Sigmoid colon (tissue), 7 donors: ENCODE data around the gene SHANK1. TPM values are rescaled to one million over a fixed set of nuclear protein-coding genes. Genes with fewer than 3 reads are reported as not detected.

Experiments used
- DNase-seq: peaks from one replicate; pipeline ENCODE4 v3.0.0-alpha.2; 2019
- H3K27ac ChIP-seq, 4 donors: fragments of 200-600 bp; sonication (generic); one replicate each; pipeline ENCODE4 v1.5.1; 2016 to 2019; ENCODE audit warnings: mild to moderate bottlenecking in 1 of 4
- H3K27me3 ChIP-seq, 3 donors: fragments of 200-600 bp; sonication (generic); one replicate each; pipeline ENCODE4 v1.5.1; 2019; ENCODE audit warnings: mild to moderate bottlenecking in 1 of 3
- H3K36me3 ChIP-seq, 4 donors: fragments of 200-600 bp; sonication (generic); one replicate each; pipeline ENCODE4 v1.5.1; 2016 to 2019
- H3K4me1 ChIP-seq, 4 donors: fragments of 200-600 bp; sonication (generic); one replicate each; pipeline ENCODE4 v1.5.1; 2017 to 2019
- H3K4me3 ChIP-seq, 4 donors: fragments of 200-600 bp; sonication (generic); one replicate each; pipeline ENCODE4 v1.5.1; 2017 to 2019; ENCODE audit warnings: mild to moderate bottlenecking in 2 of 4, moderate library complexity in 1 of 4
- H3K9me3 ChIP-seq, 4 donors: fragments of 200-600 bp in 3 of 4; sonication (generic) in 3 of 4; one replicate each; pipeline versions ENCODE4 v1.5.1 to v1.6.1; 2013 to 2019
- EP300 ChIP-seq, 4 donors: sonication (generic); formaldehyde crosslinking; IDR thresholded peaks; one replicate each; pipeline ENCODE4 v1.6.1; 2017; ENCODE audit warnings: antibody characterized with exemption in 4 of 4
- POLR2A ChIP-seq, 2 donors: fragments of 450-650 bp; IDR thresholded peaks; one replicate each; pipeline ENCODE4 v1.6.1; 2016; ENCODE audit warnings: antibody characterized with exemption in 2 of 2, mild to moderate bottlenecking in 2 of 2, moderate library complexity in 2 of 2
- POLR2AphosphoS5 ChIP-seq, 4 donors: sonication (generic); formaldehyde crosslinking; IDR thresholded peaks; one replicate each; pipeline ENCODE4 v1.6.1; 2017; ENCODE audit warnings: antibody characterized with exemption in 4 of 4
- WGBS, 2 donors: extraction: QIAGEN DNeasy Blood & Tissue Kit; methylation state at CpG; one replicate each; pipeline ENCODE4 v1.1.7; 2013; 5-methylcytosine and 5-hydroxymethylcytosine counted together
- intact Hi-C: fragments of 100-400 bp; cut with DNase I; formaldehyde crosslinking; loops from one replicate; pipeline ENCODE4 v1.15.1; 2023
- polyA plus RNA-seq, 3 donors: library from polyadenylated mRNA; stranded (reverse); fragments of 200-250 nt; gene quantifications; one replicate each; pipeline ENCODE4 v1.2.3, GENCODE V29; 2013
- total RNA-seq, 4 donors: library from RNA; depleted of rRNA; stranded (reverse); fragments of >200 nt; gene quantifications; one replicate each; pipeline ENCODE4 v1.1.0, GENCODE V29; 2016
- TF ChIP-seq, protein P1 (sequence below), 4 experiments: fragments of 450-650 bp in 3 of 4; fragments of 200-600 bp in 1 of 4; IDR thresholded peaks; one replicate each; pipeline ENCODE4 v1.5.1; 2016 to 2019; ENCODE audit warnings: antibody characterized with exemption in 4 of 4, mild to moderate bottlenecking in 3 of 4, moderate library complexity in 2 of 4
- donor health status: healthy with polysubstance abuse.
- donor health status: Bipolar disorder and iron deficiency.
- donor health status: healthy.

Gene SHANK1
- total and polyA plus RNA-seq, 7 donors: under 0.01 to 1.2 (median 0.19) TPM; not detected in 2

DNA sequence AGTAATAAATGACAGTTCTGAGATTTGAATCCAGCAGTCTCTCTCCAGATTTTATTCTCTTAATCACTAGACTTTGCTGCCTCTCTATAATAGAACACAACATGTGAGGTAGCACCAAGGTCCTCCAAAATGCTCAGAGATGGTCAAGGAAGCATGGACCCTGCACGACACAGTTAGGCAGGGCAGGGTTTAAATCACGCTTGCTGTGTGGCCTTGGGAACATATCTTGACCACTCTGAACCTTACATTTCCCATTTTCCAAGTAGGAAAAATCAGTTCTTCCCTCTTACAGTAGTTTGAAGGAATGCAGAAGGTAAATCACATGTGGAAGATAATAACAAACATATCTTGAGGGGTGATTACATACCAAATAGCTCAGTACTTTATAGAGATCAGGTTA, 86.2 kb downstream of the SHANK1 start:
- H3K36me3 ChIP-seq: no peaks in the 10 kb centered on the region
- WGBS, 2 donors: 79 to 85% methylated on average over 2 of the region's 2 CpGs
- H3K9me3 ChIP-seq: peaks cover 0 to 16% (median 8%) of the 10 kb centered on the region in 4 donors
- H3K4me1 ChIP-seq: no peaks in the 10 kb centered on the region
- DNase-seq: no peak
- no peak overlapping the region for H3K27ac ChIP-seq
- TF ChIP-seq POLR2AphosphoS5 (IDR thresholded peaks at IDR 0.05) (no peak), POLR2A (IDR thresholded peaks at IDR 0.05) (no peak), EP300 (IDR thresholded peaks at IDR 0.05) (no peak)
- TF ChIP-seq, protein P1, sequence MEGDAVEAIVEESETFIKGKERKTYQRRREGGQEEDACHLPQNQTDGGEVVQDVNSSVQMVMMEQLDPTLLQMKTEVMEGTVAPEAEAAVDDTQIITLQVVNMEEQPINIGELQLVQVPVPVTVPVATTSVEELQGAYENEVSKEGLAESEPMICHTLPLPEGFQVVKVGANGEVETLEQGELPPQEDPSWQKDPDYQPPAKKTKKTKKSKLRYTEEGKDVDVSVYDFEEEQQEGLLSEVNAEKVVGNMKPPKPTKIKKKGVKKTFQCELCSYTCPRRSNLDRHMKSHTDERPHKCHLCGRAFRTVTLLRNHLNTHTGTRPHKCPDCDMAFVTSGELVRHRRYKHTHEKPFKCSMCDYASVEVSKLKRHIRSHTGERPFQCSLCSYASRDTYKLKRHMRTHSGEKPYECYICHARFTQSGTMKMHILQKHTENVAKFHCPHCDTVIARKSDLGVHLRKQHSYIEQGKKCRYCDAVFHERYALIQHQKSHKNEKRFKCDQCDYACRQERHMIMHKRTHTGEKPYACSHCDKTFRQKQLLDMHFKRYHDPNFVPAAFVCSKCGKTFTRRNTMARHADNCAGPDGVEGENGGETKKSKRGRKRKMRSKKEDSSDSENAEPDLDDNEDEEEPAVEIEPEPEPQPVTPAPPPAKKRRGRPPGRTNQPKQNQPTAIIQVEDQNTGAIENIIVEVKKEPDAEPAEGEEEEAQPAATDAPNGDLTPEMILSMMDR (IDR thresholded peaks at IDR 0.05): no peak
- no peak overlapping the region for H3K4me3 ChIP-seq
- intact Hi-C loops: no loop called here
- H3K27me3 ChIP-seq: peaks cover 0 to 37% (median 30%) of the 10 kb centered on the region in 3 donors

DNA sequence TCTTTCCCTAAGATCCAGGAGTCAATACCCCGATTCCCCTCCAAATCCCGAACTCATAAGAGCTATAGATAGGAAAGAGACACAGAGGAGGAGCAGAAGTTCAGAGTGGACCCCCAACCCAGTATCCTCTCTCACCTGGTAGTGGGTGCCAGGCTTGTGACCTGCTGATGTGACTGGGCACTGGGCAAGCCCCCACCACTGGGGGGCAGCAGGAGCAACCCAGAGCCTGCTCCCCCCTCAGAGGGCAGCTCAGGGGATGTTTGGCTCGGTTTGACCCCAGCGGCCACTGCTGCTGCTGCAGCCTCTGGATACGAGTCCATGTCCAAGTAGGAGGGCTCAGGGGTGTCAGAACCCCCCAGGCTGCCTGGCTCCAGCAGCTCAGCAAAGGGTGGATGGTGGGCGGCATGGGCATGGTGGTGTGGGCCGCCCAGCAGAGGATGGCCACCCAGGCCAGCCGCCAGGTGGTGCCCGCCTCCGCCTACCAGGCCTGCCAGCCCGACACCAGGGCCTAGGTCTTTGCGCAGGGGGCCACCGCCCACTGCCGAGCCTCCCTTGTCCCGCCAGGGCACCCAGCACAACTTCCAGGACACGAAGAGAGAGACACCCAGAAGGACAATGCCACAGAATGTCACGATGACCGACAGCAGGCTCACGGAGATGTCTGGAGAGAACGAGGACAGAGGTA, 87.3 kb downstream of the SHANK1 start:
- peaks cover 0 to 36% (median 20%) of the 10 kb centered on the region in 3 donors for H3K27me3 ChIP-seq
- no peak overlapping the region for H3K4me3 ChIP-seq

DNA sequence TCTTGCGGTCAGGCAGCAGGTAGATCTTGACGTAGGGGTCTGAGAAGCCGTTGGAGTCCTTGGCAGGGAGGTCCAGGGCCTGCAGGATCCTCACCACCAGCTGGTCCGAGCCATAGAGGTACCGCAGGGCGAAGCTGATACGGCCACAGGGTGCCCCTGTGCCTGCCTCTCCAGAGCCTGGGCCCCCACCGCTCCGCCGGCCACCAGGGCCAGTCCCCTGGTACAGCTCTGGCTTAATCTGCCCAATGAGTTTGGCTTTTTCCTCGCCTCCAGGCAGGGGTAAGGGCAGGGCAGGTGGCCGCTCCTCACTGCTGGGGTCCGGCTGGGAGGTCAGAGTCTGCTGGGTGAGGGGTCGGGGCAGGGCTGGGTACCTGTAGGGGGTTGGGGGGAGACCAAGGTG, 89.8 kb downstream of the SHANK1 start:
- Histone ChIP-seq H3K27ac (no peak overlapping the region), H3K4me1 (no peaks in the 10 kb centered on the region), H3K9me3 (peaks cover 0 to 16% (median 8%) of the 10 kb centered on the region in 4 donors), H3K27me3 (peaks cover 0 to 32% (median 14%) of the 10 kb centered on the region in 3 donors), H3K4me3 (no peak overlapping the region), H3K36me3 (no peaks in the 10 kb centered on the region)
- TF ChIP-seq, protein P1 (IDR thresholded peaks at IDR 0.05): no peak
- TF ChIP-seq EP300 (IDR thresholded peaks at IDR 0.05) (no peak), POLR2AphosphoS5 (IDR thresholded peaks at IDR 0.05) (no peak), POLR2A (IDR thresholded peaks at IDR 0.05) (no peak)
- DNase-seq: no peak
- WGBS, 2 donors: 68 to 77% methylated on average over 14 of the region's 14 CpGs
- intact Hi-C loops: no loop called here

More for the DNA sequence above, 87.3 kb downstream of the SHANK1 start:
- intact Hi-C loops: no loop called here
- Histone ChIP-seq H3K4me1 (no peaks in the 10 kb centered on the region), H3K36me3 (no peaks in the 10 kb centered on the region), H3K27ac (no peak overlapping the region), H3K9me3 (peaks cover 0 to 16% (median 8%) of the 10 kb centered on the region in 4 donors)
- no peak for DNase-seq
- 79 to 85% methylated on average over 20 of the region's 20 CpGs for WGBS, 2 donors
- TF ChIP-seq POLR2A (IDR thresholded peaks at IDR 0.05) (no peak), POLR2AphosphoS5 (IDR thresholded peaks at IDR 0.05) (no peak), EP300 (IDR thresholded peaks at IDR 0.05) (no peak)
- TF ChIP-seq, protein P1 (IDR thresholded peaks at IDR 0.05): no peak

DNA sequence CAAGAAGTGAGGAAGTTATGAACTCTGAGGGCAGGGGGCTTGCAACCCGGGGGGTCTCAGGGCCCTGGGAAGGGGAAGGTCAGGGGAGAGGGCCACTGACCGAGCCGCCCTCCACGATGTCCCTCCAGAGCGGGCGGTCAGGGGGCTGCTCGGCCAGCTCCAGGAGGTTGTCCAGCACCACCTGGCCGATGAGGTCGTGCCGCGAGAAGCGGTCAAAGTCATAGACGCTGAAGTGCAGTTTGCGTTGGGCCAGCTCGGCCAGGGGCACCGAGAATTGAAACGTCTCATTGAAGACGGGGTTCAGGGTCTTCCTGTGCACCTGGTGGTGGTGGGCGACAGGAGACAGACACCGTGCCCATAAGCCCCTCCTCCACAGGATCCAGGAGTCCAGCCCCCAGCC, 90.4 kb downstream of the SHANK1 start:
- Histone ChIP-seq H3K4me1 (no peaks in the 10 kb centered on the region), H3K4me3 (no peak overlapping the region), H3K9me3 (peaks cover 0 to 11% (median 6%) of the 10 kb centered on the region in 4 donors), H3K27me3 (peaks cover 0 to 32% (median 14%) of the 10 kb centered on the region in 3 donors), H3K36me3 (no peaks in the 10 kb centered on the region), H3K27ac (no peak overlapping the region)
- intact Hi-C loops: no loop called here
- DNase-seq: no peak
- 81% methylated on average over 20 of the region's 20 CpGs for WGBS, 2 donors
- TF ChIP-seq EP300 (IDR thresholded peaks at IDR 0.05): no peak

DNA sequence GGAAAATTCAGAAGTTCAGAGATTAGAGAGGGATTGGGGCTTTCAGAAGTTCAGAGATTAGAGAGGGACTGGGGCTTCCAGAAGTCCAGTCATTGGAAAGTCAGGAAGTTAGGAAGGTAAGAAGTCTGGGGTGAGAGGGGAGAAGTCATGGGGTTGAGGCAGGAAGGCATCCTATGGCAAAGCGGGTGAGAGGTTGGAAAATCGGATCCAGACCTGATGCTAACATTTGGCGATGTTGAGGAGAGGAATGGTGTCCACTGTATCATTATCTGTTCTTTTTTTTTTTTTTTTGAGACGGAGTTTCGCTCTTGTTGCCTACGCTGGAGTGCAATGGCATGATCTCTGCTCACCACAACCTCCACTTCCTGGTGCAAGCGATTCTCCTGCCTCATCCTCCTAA, 91.1 kb downstream of the SHANK1 start:
- no peak for DNase-seq
- intact Hi-C loops: no loop called here
- Histone ChIP-seq H3K4me1 (no peaks in the 10 kb centered on the region), H3K27me3 (peaks cover 0 to 32% (median 14%) of the 10 kb centered on the region in 3 donors), H3K9me3 (peaks cover 0 to 4% (median 2%) of the 10 kb centered on the region in 4 donors), H3K27ac (no peak overlapping the region), H3K36me3 (no peaks in the 10 kb centered on the region), H3K4me3 (no peak overlapping the region)
- 89 to 92% methylated on average over 7 of the region's 7 CpGs for WGBS, 2 donors
- no peak for TF ChIP-seq EP300 (IDR thresholded peaks at IDR 0.05)
- TF ChIP-seq, protein P1 (IDR thresholded peaks at IDR 0.05): no peak
- no peak for TF ChIP-seq POLR2AphosphoS5 (IDR thresholded peaks at IDR 0.05)
- TF ChIP-seq POLR2A (IDR thresholded peaks at IDR 0.05): no peak
